T follicular helper cell (primary cell): ENCODE results near the gene MOB1A.
A peak's percentile ranks its signal among the peaks of the same experiment; 100 is the strongest.
"Not testable (repeated sequence)": the region's sequence is repeated elsewhere in the genome, so short reads cannot be mapped to it uniquely, and the experiment has no call there.

Experiments
- DNase-seq: peaks from one replicate; pipeline ENCODE4 v3.0.0-alpha.2; 2020; ENCODE audit warnings: low read depth

Gene MOB1A

GRCh38 chr2:74148457-74149246 lies 30.0 kb downstream of the MOB1A start:
- DNase-seq: no peak

- peak; percentile 58 for DNase-seq
These were observed 30.8 kb downstream of the MOB1A start, which contains the start of gene BOLA3 for GRCh38 chr2:74147727-74148456. BOLA3 (minus strand) TSS chr2:74147912; CDS start chr2:74147874, 38 bp downstream.

DNA sequence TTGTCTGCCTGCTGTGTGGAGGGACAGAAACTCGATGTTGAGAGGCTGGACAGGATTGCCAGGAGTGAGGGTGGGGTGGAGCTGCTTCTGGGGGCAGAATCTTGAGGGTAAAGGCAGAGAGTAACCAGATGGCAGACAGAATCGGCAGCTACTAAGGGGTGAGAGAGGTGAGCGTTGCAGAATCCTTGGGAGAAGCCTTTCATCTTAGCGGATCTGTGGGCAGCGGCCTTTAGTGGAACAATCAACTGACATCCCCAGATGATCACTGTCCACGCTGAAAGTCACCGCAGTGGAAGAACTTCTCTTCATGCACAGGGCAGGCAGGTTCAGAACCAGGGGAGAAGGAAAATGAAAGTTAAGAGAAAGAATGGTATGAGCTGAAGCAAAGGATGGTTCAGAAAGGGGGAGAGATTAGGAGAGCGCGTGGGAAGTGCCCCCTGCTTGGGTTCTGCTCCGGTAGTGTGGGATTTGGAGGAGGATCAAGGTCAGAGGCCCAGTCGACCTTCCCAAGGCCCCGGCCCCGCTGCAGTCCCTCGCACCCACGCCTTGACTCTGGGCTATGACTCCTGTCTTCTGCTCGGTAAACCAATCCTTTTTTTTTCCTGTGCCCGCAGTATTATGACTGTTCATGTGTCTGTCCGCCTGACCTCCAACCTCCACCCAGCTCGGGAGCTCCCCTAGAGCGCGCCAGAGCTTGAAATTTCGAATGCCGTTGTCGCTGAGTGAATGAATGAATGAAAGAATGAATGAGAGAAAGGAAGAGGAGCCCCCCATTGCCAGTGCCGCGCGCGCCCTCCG lies 31.6 kb downstream of the MOB1A start:
- no peak for DNase-seq

DNA sequence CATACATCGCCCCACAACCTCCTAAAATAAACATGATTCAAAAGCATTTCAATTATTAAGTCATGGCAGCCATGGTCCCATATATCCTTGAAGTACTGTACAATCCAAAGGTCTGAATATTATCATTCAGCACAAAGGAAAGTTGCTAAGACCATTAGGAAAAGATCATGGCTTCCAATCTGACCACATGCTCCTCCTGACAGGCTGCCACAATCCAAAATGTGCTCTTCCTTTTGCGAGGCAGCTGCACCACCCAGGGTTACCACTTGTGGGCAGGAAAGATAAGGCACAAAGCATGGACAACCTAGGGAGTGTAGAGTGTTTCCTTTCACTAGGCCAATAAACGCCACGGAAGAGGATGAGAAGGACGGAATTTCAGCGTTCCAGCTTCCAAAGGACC lies 36.3 kb downstream of the MOB1A start:
- DNase-seq: no peak

DNA sequence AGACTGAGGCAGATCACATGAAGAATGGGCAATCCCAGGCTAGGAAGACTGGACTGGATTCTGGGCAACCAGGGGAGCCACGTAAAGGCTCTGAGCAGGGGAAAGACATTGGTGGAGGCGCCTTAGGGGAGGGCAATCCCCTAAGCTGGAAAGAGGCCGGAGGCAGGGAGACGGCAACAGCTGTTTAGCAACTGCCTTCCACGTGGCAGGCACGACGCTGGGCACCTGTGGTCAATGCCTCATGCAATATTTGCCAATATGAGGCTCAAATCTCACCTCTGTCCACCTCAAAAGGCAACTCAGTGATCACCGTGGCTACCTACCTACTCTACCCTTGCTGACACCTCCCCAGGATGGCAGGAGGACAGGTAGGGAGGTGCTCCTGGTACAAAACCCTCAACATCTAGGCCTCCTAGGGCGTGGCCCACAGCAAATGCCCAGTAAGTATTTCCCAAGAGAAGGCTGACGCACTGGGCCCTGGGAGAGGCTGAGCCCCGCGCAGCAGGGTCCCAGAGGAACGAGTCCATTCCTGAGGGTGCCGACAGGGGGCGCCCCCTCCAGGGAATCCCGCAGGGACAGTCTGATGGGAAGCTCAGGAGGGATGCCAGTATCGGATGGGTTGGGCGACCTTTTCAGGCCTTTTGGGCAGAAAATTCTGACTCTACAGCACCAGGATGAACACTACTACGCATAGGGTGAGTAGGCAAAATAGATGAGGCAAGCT lies 39.9 kb downstream of the MOB1A start:
- no peak for DNase-seq

DNA sequence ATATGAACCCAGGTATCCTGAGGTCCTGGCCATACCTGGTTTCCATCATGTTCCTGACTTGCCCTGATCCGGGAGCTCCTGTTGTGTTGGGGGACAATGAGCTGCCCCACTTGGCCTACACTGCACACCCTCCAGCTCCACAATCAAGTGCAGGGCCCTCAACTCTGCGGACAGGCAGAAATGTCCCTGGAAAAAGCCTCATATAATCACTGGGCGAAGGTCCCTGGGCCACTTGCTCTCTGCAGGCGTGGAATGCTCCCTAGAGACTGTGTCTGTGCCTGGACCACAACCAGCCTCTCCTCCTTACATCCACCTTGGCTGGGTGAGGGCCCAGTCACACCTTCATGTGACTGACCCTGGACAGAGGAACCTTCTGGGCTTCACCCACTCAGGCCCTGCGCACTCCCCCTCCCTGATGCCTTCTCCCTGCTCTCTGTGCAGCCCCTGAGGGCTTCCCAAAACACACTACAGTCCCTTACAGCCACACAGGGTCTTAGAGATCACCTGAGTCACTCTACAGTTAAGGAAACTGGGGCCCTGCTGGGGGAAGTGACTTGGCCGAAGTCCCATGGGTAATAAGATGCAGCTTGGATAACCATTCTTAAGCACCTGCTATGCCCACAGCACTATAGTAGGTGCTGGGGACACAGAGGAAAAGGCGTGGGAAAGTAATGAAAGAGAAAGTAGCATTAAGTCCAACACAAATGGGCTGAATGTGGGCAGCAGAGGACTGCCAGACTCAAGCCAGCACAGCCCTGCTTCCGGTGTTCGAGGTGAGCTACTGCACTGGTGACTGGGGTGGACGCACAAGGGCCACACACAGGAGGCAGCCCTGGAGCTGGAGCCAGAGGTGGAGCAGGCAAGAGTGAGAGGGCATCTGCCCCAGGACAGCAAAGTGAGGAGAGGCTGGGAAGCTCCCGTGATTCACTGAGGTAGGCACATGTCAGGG lies 40.8 kb downstream of the MOB1A start:
- DNase-seq: no peak

- DNase-seq: no peak
These were observed 46.8 kb downstream of the MOB1A start for GRCh38 chr2:74131901-74132300.

GRCh38 chr2:74130211-74130995 lies 48.3 kb downstream of the MOB1A start:
- no peak for DNase-seq

- no peak for DNase-seq
These were observed 50.5 kb downstream of the MOB1A start for GRCh38 chr2:74128206-74128605.

DNA sequence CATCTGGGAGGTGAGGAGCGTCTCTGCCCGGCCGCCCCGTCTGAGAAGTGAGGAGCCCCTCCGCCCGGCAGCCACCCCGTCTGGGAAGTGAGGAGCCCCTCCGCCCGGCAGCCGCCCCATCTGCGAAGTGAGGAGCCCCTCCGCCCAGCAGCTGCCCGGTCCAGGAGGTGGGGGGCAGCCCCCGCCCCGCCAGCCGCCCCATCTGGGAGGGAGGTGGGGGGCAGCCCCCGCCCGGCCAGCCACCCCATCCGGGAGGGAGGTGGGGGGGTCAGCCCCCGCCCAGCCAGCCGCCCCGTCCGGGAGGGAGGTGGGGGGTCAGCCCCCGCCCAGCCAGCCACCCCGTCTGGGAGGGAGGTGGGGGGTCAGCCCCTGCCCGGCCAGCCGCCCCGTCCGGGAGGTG lies 54.7 kb downstream of the MOB1A start:
- DNase-seq: not testable (repeated sequence)

DNA sequence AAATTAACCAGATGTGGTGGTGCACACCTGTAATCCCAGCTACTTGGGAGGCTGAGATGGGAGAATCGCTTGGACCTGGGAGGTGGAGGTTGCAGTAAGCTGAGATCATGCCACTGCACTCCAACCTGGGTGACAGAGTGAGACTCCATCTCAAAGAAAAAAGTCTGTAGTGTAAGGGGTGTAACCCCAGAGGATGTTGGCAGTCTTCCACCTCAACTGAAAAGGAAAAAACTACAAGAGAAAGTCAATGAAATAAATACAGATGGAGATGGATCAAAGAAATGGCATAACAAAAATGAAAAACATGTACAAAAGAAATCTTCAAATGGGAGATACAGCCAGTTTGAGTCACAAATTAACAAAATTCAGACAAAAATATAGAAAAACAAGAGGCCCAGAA lies 56.8 kb downstream of the MOB1A start:
- not testable (repeated sequence) for DNase-seq

GRCh38 chr2:74119912-74120825 lies 58.5 kb downstream of the MOB1A start:
- peak; percentile 69 for DNase-seq

DNA sequence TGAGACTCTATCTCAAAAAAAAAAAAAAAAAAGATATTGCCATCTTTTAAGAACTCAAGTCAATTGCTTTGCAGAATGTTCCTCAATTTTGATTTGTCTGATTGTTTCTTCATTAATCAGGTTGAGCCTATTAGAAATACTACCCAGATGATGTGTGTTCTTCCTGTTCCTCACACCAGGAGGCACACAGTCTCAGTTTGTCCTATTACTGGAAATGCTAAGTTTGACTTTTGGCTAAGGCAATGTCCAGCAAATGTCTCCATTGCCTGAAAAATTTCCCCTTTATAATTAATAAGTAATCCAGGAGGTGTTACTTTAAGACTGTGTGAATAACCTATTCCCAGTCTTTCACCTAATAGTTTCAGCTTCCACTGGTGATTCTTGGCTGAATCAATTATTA lies 59.3 kb downstream of the MOB1A start:
- no peak for DNase-seq

DNA sequence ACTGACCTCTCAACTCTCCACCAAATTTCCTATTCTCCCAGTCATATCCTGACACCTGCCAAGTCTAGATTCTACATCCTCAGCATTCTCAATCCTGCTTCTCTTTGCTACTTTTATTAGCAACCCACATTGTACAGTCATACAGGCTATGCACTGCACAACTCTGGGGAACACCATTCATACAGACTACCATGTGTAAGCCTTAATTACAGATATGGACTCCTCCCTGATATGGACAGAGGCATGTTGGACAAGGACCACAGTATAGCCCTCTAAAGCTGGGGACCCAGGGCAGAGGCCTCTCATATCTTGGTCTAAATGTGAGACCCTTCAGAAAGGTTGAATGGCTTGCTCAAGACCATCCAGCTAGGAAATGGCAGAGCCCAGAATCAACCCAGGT lies 67.3 kb downstream of the MOB1A start:
- no peak for DNase-seq

- no peak for DNase-seq
These were observed 68.1 kb downstream of the MOB1A start for GRCh38 chr2:74110537-74110936.

DNA sequence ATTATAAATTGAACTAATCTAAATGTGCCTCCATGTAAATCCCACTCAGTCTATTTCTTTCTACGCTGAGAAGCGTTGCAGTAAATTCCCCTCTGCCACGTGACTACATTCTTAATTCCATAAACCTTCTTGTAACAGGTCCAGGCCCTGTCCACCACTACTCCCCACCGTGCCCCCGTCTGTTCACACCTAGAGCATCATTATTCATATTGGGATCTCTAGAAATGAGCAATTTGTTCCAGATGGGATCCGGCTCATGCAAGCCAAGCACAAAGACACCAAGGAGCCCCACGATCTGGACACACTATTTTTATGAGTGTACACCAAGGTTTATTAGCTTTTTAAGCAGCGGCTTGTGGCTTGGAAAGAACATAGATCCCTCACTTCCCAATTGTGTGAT lies 69.1 kb downstream of the MOB1A start:
- no peak for DNase-seq

DNA sequence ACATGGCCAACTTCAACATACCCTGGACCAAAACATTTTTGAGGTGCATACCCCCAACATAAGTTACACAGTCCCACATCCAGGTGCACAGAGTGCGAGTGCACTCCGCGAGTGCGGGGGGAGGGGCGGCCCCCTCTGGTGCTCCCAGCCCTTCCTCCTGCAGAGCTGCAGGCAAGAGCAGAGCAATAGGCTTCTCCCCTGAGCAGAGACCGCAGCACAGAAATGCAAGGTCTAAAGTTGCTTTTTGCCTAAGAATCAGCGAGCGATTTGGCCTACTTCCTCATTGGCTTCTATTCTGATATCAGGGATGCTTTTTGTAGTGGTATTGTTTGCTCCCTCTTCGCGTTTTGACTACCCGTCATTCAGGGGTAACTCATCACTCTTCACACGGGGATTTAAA lies 71.6 kb downstream of the MOB1A start:
- DNase-seq: no peak

DNA sequence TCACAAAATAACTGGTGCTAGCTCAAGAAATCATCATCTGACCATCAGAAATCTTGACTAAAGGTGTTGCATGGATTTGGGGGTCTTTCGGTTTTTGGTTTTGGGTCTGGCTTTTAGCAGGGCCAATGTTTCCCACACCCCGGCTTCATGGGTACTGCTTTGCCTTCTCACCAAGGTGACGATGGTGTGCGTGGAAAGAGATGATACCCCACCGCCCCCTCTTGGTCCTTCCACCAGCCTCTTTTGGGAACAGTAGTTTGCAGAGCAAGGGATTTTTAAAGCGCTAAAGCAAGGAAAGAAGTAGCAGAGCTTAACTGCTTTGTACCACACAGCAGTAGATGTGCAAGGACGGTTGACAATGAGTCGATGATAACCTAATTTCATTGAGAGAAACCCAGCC lies 73.3 kb downstream of the MOB1A start:
- DNase-seq: no peak

GRCh38 chr2:74104839-74105238 lies 73.8 kb downstream of the MOB1A start:
- DNase-seq: no peak
